RWPE1 (cell line): Measurements from ENCODE around the gene ANKS1A.

Experiments used
- CTCF ChIA-PET: fragments of 350-600 bp; sonication (Branson Sonifier 250); formaldehyde crosslinking; extraction: SDS; loops from one replicate; lab custom pipeline; 2021; lab: Yijun Ruan, JAX
- POLR2A ChIA-PET: fragments of 400-600 bp; formaldehyde crosslinking; extraction: SDS; loops from one replicate; lab custom pipeline; 2020; ENCODE audit warnings: antibody characterized with exemption; ENCODE audit not compliant: low non-redundant PET; lab: Yijun Ruan, JAX
- DNase-seq: peaks from one replicate; pipeline ENCODE4 v3.0.0; 2012; ENCODE audit warnings: low spot score
- H3K27ac ChIP-seq: fragments of 450-650 bp; 2 replicates; pipeline ENCODE4 v1.5.1; 2017
- TF ChIP-seq, protein P1 (sequence below): fragments of 450-650 bp; conservative IDR thresholded peaks from 2 replicates; pipeline ENCODE4 v1.5.1; 2017; ENCODE audit warnings: low read depth, mild to moderate bottlenecking

The ANKS1A gene

DNA sequence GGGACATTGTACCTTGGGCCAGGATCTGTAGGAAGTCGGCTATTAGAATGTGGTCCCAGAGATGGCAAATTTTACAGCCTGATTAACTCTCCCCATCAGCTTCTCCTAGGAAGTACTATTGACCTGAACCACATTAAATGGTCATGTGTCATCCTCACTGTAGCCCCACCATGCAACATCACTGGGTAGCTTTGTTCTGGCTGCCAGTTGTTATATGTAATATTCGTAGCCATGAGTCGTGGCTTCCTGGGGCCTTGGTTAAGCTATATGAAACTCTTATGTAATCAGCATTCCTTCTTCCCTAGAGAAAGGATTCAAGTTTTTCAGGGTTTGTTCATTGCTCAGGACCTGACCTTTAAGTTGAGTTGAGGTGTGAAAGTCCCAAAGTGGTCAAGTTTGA is 125.7 kb downstream of the ANKS1A start:
- H3K27ac ChIP-seq: no peak overlapping the region
- POLR2A ChIA-PET: no interaction called here
- peak; percentile 20 for DNase-seq
- CTCF ChIA-PET: no interaction called here
- TF ChIP-seq, protein P1, sequence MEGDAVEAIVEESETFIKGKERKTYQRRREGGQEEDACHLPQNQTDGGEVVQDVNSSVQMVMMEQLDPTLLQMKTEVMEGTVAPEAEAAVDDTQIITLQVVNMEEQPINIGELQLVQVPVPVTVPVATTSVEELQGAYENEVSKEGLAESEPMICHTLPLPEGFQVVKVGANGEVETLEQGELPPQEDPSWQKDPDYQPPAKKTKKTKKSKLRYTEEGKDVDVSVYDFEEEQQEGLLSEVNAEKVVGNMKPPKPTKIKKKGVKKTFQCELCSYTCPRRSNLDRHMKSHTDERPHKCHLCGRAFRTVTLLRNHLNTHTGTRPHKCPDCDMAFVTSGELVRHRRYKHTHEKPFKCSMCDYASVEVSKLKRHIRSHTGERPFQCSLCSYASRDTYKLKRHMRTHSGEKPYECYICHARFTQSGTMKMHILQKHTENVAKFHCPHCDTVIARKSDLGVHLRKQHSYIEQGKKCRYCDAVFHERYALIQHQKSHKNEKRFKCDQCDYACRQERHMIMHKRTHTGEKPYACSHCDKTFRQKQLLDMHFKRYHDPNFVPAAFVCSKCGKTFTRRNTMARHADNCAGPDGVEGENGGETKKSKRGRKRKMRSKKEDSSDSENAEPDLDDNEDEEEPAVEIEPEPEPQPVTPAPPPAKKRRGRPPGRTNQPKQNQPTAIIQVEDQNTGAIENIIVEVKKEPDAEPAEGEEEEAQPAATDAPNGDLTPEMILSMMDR: no peak

DNA sequence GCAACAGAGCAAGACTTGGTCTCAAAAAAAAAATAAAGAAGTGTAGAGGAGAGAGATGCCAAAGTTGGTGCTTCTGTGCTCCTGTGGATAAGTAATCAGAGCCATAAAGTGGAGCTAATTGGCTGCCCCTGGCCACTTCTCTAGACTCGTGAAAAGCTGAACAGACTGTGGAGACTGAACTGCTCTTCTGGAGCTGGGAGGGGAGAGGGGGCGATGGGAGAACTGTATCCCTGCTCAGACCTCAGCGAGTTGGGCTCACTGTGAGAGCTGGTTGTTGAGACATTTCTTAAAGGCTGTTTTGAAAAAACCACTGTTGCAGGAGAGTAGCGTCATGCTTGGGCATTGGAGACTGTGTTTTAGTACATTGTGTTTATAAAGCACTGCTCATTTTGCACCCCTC is 126.4 kb downstream of the ANKS1A start:
- H3K27ac ChIP-seq: no peak overlapping the region
- TF ChIP-seq, protein P1: no peak
- CTCF ChIA-PET: interaction anchor here (0.6 kb wide), 1 partner anchor 451 kb away, joined by 3 read pairs; no protein-coding TSS in a partner anchor
- DNase-seq: no peak
- POLR2A ChIA-PET: no interaction called here

DNA sequence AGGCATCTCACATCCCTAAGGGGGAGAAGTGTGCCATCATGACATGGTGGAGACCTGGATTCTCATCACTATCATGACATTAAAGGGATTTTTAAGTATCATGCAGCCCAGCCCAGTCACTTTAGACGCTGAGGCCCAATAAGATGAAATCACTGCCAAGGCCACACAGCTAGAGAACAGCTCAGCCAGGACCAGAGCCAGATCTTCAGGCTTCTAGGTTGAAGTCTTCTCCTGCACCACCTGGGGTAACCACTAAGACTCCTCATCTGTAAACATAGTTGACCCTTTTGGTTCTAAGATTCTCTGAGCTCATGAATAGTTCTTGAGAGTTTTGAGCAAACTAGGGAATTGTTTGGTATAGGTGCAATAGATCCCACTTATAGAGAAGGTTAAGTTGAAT is 126.9 kb downstream of the ANKS1A start:
- DNase-seq: no peak
- TF ChIP-seq, protein P1: no peak
- POLR2A ChIA-PET: no interaction called here
- CTCF ChIA-PET: interaction anchor here (0.6 kb wide), 1 partner anchor 451 kb away, joined by 3 read pairs; no protein-coding TSS in a partner anchor
- H3K27ac ChIP-seq: no peak overlapping the region

DNA sequence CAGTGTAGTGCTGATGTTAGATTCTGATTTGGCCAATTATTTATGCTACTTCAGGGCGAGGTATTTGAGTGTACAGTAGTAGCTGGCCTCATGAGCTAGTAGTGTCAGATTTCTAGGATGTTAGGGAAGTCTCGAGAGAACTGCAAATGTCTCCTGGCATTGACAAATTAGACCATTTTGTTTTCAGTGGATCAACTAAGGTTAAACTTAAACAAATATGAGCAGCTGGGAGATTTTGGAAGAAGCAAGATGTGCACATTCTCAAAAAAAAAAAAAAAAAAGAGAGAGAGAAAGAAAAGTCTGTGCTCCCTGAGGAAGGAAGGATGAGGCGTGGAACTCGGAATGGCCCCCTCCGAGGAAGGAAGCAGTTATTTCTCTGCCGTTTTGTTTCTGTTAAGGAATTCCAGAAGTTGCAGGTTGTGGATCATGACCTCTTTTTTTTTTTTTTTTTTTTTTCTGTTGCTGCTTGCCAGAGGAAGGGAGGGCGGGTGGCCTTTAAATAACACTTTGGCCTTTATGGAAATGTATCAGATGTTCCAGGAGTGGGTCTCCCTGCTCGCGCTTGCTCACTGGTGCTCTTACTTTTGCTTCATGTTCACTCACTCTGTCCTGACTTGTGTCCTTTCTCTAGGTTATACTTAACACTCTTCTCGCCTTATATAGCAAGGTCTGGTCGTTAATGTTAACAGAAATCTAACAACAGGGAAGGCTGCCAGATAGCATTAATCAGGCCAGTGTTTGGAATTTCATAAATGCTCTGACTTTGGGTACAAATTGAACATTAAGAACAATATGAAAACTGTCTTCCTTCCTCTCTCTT is 127.7 kb downstream of the ANKS1A start:
- ChIA-PET CTCF (interaction anchor here (0.6 to 0.7 kb wide), 2 partner anchors 9 to 123 kb away, joined by 3 to 4 read pairs; no protein-coding TSS in a partner anchor), POLR2A (no interaction called here)
- no peak for DNase-seq

DNA sequence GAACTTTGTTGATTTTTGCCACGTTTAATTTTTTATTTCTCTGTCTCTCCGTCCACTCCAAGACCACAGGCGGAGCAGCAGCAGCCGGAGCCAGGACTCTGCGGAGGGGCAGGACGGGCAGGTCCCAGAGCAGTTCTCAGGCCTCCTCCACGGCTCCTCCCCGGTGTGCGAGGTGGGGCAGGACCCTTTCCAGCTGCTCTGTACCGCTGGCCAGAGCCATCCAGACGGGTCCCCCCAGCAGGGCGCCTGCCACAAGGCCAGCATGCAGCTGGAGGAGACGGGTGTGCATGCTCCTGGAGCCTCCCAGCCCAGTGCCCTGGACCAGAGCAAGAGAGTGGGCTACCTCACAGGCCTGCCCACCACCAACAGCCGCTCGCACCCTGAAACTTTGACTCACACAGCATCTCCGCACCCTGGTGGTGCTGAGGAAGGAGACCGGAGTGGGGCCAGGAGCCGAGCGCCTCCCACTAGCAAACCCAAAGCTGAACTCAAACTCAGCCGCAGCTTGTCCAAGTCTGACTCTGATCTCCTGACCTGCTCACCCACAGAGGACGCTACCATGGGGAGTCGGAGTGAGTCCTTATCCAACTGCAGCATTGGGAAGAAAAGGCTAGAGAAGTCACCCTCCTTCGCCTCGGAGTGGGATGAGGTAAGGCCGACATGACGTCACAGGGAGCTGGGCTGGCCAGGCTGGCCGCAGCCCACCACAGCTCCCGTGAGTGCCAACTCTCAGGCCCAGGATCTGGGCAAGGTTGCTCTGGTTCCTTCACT is 128.5 kb downstream of the ANKS1A start:
- POLR2A ChIA-PET: no interaction called here
- no peak for DNase-seq
- CTCF ChIA-PET: no interaction called here
- TF ChIP-seq, protein P1: no peak
- H3K27ac ChIP-seq: no peak overlapping the region

More for the DNA sequence above, 127.7 kb downstream of the ANKS1A start:
- no peak overlapping the region for H3K27ac ChIP-seq
- TF ChIP-seq, protein P1: no peak

DNA sequence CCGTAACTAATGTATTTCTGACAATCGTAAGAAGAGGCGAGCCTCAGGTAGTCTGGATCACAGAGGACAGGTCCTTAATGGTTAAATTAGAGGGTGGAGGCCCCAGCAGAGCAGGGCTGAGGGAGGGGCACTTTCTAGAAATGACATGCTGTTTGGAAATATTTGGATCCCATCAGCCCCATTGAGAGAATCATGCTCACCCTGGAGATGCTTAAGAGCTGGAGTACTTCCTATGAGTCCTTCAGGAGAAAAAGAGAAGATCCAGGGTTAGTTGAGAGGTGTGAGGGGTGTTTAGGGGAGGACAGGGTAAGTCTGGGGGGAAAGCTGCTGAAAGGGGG is 129.1 kb downstream of the ANKS1A start:
- TF ChIP-seq, protein P1: no peak
- ChIA-PET CTCF (no interaction called here), POLR2A (no interaction called here)
- no peak for DNase-seq
- H3K27ac ChIP-seq: no peak overlapping the region
